GM12891 (cell line): ENCODE results near the gene TEAD1.

Experiments used
- POLR2A ChIP-seq: IDR thresholded peaks from 2 replicates; pipeline ENCODE4 v1.6.1; 2011; ENCODE audit warnings: low read depth, low read length, control low read depth
- POLR2AphosphoS5 ChIP-seq: IDR thresholded peaks from 2 replicates; pipeline ENCODE4 v1.6.1; 2011; ENCODE audit warnings: low read depth, low read length, control low read depth
- TAF1 ChIP-seq: IDR thresholded peaks from 2 replicates; pipeline ENCODE4 v1.6.1; 2011; ENCODE audit warnings: low read depth, low read length, control low read depth

DNA sequence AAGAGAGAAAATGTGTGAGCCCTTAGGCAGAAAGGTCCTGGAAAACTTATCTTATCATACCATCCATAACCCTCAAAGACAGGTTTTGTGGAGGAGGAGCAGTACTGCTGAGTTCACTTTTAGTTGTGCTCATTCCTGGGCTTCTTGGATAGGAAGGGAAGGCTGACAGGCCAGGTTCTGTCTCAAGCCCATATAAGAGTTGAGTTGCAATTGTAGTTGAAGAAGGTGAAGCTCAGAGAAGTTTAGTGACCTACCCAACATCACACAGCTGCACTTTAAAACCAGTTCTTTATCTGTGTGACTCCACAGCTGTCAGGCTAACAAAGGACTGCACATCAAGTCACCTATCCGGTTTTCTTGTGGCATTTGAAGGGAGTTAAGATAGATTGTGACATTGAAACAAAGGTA, 13.0 kb downstream of the TEAD1 start:
- TF ChIP-seq POLR2A = no peak
- TF ChIP-seq POLR2AphosphoS5 = no peak
- TF ChIP-seq TAF1 = no peak
